SK-MEL-5 (cell line): Measurements from ENCODE around the gene ASPDH. TPM values are rescaled to one million over a fixed set of nuclear protein-coding genes. Genes with fewer than 3 reads are reported as not detected.

Experiments
- DNase-seq: peaks from one replicate; pipeline ENCODE4 v3.0.0-alpha.2; 2016; ENCODE audit warnings: low read depth, low spot score
- in situ Hi-C: cut with HindIII; loops from 2 replicates; pipeline ENCODE4 v1.10.0; 2016; ENCODE audit warnings: low sequenced_read_pairs, high pct_unique_total_duplicates, low pct_unique_long_range_greater_than_20kb
- total RNA-seq: library from RNA; depleted of rRNA; stranded (reverse); fragments of >200 nt; shearing (Covaris generic); gene quantifications from 2 replicates; pipeline ENCODE4 v1.2.3, GENCODE V29; 2014

The ASPDH gene
- total RNA-seq, 1 experiment from 2014 or later = not detected

DNA sequence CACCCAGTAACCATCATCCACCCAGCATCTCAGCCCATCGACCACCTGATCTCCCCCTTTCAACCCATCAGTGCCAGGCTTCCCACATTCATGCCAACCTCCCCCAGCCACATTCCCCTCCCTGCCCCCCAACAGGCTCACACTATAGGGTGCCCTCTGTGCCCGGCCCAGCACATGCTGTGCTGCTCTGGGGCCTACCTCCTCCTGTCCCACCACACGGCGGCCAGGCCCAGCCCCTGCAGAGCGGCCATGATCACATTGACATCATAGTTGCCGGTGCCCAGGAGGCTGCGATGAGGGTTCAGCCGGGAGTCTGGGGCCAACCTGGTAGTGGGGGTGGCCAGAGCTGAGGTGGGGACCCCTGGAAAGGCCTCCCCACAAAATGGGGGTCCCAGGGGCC is 6.3 kb downstream of the ASPDH start:
- DNase-seq = no peak
- in situ Hi-C loops = no loop called here

DNA sequence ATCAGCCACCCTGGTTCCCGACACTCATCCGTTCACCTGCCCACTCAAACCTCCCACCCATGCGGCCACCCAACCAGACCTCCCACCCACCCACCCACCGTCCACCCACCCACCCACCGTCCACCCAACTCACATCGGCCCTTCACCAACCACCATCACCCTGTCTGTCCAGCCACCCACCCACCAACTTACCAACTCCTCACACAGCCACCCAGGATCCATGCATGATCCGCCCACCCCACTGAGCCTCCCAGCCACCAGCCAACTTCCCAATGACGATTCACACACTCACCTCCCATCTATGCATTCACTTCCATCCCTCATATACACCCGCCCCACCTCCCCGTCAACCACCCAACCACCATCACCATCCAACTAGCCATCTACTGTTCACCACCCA is 7.0 kb downstream of the ASPDH start:
- in situ Hi-C loops = no loop called here
- no peak for DNase-seq

DNA sequence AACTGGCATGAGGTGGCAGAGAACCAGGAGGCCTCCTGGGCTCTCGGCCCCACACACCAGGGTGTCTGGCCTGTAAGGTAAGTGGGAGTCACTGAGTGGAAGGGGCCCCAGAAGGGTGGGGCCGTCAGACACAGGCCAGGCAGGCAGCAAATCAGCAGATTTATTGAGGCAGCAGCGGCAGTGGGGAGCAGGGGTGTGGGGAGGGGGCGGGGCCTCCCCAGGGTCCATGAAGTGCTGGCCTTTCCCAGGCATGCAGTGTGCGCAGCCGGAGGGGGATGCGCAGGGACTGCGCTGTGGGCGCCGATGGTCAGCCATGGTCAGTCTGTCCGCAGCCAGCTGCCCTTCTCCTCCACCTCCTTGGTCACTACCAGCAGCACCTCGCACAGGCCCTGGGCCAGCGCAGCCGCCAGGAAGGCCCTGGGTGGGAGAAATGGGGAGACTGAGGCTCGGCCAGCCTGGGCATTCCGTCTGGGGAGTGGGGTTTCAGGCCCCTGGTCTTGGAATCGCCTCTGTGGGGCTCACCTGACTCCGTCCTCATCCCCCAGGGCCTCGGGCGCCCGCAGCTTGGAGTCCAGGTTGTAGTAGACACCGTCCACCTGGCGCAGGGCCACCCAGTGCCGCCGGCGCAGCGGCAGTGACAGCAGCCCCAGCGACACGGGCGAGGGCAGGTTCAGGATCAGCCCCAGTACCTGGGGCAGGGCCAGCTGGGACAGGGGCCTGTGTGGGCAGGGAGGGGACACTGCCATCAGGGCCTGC is 7.7 kb downstream of the ASPDH start:
- DNase-seq = no peak
- in situ Hi-C loops = no loop called here

DNA sequence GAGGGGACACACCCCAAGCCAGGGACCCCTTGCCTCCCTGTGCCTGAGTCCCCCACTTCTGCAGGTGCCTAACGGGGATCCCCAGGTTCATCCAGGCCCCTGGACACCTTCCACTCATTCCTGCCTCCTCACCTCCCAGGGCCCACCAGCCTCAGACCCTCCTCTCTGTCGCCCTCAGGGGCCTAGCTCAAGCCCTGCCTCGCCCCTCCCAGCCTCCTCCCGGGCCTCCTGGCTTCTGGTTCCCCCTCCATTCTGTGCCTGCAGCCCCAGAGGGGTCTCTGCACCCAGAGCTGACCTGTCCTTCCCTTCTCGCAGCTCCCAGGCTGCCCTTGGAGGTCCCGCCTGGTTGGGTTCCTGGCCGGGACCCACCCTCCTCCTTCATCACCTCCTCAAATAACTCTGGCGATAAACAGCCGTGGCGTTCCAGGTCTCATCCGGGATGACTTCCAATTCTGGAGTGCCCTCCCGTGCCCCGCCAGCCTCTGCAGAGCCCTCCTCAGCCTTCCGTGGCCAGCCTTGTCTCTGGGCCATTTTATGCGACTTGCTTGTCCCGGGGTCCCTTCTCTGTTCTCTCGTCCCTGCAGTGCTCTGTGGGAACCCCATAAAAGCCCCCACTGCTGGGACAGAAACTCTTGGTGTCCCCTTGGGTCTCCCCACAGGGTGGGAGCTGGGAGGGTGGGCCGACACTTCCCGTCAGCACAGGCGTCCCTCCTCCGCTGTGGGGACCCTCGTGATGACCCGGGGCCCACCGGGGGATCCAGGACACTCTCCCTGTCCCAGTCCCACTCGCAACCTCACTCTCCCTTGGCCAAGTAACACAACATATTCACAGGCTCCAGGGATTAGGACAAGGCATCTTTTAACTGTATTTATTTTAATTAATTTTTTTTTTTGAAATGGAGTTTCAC is 11.9 kb downstream of the ASPDH start:
- in situ Hi-C loops = no loop called here
- no peak for DNase-seq

DNA sequence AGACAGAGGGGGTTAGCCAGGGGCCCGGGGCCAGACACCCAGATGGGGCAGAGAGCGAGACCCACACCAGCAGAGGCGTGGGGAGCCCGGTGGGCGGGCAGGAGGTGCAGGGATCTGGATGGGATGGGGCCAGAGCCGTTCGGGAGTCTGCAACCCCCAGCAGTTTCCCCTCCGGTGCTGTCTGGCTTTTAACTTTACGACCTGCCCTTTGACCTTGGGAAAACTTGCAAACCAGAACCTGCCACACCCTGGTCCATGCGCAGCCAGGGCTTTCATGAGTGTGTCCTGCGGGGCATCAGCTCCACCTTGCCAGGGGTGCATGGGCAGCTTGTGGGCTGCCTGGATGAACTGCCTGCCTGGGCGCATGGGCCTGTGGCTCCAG is 12.5 kb downstream of the ASPDH start:
- in situ Hi-C loops = no loop called here

DNA sequence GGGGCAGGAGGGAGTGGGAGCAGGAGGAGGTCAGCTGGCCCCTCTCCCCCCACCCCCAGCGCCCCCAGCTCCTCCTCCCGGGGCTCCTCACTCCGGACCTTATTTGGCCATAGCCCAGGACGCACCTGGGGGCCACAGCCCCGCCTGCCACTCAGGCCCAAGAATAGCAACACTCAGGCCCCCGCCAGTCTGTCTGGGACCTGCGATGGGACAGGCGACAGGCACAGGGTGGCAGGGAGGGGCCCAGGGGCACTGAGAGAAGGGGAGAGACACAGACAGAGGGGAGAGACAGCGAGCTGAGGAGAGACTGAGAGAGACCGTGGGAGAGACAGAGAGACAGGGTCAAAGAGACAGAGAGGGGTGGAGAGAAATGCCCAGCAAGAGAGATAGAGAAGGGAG is 13.0 kb downstream of the ASPDH start:
- DNase-seq = no peak
- in situ Hi-C loops = no loop called here

More for the DNA sequence above, 12.5 kb downstream of the ASPDH start:
- no peak for DNase-seq

DNA sequence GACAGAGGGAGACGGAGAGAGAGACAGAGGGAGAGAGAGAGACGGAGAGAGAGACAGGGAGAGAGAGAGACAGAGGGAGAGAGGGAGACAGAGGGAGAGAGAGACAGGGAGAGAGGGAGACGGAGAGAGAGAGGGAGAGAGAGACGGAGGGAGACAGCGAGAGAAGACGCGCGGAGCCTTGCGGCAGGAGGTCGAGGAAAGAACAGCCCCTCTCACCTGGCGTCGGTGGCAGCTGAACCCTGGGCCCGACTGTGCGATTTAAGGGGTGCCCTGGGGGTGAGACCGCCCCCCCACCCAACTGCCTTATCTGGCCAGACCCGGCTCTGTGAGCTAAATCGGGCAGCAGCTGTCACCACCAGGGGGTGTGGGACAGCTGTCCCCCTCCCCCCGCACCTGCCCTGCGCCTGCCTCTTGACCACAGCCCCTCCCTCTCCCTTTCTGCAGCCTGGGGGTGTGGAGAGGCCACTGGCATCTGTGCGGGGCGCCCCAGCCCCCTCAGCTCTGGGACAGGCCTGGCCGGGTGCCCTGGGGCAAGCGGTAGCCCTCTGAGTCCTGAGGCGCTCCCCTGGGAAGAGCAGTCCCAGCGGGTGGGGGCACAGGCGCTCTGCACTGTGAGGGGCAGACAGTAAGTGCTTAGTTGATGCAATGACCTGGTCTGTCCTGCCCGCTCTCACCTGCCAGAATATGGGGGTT is 13.5 kb downstream of the ASPDH start:
- no peak for DNase-seq
- in situ Hi-C loops = no loop called here

DNA sequence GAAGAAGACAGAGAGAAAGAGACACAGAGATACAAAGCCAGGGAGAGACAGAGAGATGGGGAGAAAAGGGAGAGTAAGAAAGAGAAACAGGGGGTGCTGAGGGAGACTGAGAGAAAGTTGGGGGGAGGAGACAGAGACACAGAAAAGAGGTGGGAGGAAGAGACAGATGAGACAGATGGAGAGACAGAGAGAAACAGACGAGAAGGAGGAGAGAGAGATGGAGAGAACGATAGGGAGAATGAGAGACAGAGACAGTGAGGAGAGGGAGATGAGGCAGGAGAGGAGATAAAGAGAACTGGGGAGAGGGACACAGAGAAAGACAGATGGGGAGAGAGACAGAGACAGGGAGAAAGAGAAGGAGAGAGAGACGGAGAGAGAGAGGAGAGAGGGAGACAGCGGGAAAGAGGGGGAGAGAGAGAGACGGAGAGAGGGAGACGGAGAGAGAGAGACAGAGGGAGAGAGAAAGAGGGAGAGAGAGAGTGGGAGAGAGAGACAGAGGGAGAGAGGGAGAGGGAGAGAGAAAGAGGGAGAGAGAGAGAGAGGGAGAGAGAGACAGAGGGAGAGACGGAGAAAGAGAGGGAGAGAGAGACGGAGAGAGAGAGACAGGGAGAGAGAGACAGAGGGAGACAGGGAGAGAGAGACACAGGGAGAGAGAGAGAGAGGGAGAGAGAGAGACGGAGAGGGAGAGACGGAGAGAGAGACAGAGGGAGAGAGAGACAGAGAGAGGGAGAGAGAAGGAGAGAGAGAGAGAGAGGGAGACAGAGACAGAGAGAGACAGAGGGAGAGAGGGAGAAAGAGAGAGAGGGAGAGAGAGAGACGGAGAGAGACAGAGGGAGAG is 15.3 kb downstream of the ASPDH start:
- DNase-seq = peak; percentile 16
- in situ Hi-C loops = no loop called here

DNA sequence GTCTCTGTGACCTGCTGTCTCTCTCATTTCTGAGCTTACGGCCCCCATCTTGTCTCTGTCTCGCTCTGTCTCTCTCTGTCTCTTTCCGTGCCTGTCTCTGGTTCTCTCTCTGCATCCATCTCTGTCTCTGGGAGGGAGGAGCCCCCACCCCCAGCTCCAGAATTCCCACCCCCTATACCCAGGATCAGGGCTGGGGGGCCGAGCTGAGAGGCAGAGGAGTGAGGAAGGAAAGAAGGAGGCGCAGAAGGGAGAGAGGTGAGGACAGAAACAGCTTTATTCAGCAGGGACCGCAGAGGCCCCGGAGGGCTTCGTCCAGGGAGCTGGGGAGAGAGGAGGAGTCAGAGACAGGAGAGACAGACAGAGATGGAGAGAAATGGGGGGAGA is 16.7 kb downstream of the ASPDH start:
- in situ Hi-C loops = no loop called here
- peak; percentile 63 for DNase-seq

DNA sequence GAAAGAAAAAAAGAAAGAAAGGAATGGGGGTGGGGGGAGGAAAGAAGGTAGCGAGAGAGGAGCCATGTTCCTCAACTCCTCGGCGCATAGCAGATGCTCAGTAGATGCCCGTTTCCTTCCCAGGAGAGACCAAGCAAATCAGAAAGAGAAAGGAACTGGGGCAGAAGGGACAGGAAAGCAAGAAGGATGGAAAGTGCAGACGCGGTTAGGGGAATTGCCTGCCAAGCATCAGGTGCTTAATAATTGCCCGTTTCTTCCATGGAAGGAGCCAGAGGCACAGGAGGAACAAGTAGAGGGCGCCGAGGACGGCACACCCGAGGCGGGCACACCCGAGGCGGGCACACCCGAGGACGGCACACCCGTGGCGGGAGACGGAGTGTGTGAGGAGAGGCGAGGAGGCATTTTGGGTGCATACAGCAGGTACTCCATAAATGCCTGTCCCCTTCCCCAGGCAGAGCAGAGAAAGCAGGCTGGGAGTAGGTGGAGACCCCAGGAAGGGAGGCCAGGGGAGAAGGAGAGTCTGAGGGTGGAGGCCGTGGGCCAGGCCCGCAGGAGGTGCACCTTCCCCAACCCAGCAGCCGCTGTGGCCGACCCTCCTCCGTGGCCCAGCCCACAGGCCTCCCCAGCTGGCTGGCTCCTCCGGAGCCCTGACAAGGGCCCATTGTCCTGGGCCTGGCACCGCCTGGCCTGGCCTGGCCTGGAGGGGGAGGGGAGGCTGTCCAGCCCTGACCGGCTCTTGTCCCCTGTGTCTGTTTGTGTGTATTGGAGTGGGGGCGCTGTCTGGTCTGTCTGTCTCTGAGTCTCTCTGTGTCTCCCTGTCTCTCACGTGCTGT is 17.3 kb downstream of the ASPDH start:
- DNase-seq = peak; percentile 81
- in situ Hi-C loops = no loop called here

DNA sequence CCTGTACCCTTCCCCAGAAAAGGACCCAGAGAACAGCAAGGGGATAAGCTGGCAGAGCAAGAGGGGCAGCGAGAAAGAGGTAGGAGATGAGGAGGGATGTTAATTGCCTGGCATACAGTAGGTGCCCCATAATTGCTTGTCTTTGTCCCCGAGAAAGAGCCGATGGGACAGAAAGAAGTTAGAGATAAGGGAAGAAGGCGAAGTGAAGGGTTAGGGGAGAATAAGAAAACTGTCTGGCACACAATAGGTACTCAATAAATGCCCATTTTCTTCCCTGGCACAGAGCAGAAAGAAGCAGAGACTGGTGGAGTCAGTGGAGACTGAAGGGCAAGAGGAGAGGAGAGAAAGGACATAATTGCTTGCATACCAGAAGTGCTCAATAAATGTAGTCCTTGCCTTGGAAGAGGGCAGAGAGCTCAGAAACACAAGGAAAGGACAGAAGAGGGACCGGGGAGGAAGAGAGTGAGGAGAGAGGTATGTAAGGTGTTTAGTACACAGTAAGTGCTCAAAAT is 18.6 kb downstream of the ASPDH start:
- no peak for DNase-seq
- in situ Hi-C loops = no loop called here

DNA sequence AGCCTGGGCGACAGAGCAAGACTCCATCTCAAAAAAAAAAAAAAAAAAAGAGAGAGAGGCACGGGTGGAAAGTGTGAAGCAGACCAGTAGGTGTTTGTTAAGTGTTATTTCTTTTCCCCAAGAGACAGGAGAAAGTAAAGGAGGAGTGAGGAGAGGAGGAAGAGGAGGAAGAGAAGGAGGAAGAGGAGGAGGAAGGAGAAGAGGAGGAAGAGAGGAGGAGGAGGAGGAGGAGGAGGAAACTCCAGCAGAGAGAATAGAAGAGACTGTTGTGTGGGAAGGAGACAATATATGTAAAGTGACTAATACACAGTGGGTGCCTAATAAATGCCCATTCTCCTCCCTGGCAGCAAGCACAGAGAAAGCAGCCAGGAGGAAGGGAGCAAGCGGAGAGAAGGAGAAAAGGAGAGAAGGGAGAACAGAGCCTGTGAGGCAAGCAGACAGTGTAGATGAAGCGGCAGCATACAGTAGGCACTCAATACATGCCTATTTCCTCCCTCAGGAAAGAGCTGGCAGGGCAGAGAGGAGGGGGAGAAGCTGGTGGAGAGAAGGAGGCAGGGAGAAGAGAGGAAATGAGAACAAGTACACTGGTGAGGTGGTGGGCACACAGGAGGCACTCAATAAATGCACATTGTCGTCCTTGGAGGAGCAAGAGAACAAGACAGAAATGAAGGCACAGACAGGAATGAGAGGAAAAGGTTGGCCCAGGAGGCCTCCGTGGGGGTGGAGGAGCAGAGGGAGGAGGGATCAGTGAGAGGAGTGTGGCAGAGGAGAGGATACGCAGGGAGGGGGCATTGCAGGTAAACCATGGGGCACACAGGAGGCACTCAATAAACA is 19.3 kb downstream of the ASPDH start:
- no peak for DNase-seq
- in situ Hi-C loops = no loop called here

DNA sequence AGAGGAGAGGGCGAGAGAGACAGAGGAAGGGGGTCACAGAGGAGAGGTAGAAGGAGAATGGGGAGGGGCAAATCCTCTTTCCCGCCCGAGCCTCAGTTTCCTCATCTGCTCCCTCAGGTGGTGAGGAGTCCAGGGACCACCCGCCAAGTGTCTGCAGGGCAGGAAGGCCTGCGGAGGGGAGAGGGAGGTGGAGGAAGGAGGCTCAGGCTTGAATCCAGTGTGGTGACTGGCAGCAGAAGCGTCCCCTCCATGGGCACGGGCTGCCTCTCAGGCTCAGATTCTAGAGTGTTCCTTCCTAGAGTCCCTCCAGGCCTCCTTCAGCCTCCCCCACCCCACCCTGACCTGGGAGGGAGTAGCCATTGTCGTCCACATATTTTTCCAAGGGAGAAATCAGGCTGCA is 20.5 kb downstream of the ASPDH start:
- DNase-seq = no peak
- in situ Hi-C loops = no loop called here

DNA sequence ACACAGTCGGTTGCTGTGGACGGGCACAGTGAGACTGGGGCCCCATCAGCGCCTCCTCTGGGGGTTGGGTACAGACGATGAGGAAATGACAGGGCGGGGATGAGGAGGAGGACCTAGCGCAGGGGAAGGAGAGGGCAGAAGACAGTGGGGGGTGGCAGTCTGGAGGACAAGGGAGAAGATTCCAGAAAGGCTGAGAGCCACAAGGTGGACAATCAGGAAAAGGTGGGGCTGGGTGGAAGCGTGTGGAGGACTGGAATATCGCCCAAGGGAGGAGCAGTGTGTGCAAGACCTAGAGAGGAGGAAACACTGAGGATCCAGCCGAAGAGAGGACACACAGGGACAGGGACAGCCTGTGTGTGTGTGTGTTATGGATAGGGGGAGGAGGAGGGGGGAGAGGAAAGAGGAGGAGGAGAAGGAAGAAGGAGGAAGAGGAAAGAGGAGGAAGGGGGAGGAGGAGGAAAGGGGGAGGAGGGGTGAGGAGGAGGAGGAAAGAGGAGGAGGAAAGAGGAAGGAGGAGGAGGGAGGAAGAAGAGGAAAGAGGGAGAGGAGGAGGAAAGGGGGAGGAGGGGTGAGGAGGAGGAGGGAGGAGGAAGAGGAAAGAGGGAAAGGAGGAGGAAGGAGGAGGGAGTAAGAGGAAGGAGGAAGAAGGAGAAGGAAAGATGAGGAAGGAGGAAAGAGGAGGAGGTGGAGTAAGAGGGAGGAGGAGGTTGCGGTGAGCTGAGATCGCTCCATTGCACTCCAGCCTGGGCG is 21.2 kb downstream of the ASPDH start:
- DNase-seq = no peak
- in situ Hi-C loops = no loop called here

DNA sequence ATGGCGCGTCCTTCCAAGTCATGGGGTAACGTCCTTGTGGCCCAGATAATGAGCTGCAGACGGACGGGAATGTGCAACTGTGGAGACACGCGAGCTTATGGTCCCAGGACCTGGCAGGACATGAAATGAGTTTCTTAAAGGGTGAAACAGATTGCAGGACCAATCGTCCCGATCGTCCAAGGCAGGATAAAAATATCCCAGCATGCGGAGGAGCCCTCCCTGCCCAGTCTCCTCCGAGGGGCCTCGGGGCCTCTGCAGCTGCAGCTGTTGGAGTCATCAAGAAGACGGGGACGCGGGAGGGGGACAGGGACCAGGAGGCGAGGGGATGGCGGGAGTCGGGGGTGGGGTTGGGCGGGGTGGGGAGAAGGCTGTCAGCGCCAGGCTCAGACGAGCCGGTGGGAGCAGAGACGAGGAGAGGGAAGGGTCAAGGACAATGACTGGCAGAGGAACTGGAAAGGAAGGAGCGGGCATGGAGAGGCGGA is 22.7 kb downstream of the ASPDH start:
- DNase-seq = no peak
- in situ Hi-C loops = no loop called here
